ENCODE data around the gene MANBA.

Gene MANBA

DNA sequence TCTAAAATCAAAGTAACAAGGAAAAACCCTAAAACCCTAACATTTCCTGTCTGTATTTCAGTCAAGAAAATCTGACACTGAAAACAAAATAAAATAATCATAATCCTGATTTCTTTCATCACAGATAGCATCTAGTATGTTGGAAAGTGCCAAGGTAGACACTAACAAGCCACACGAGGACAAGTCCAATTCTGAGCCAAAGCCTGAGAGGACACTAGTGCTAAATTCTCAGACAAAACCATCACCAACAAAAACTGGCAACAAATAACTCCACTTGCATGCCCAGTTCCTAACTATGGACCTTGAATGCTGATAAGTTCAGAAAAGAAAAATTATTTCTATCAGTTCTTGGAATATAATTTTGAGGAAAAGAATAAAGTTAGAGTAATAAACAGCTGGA, 113.7 kb downstream of the MANBA start:
- ChIA-PET CTCF (interaction anchor here (2.9 kb wide), 1 partner anchor 11 kb away, joined by 11 read pairs; no protein-coding TSS in a partner anchor), POLR2A (no interaction called here)
- no peak for DNase-seq (ENCODE audit: extremely low spot score)
- TF ChIP-seq, protein P1, sequence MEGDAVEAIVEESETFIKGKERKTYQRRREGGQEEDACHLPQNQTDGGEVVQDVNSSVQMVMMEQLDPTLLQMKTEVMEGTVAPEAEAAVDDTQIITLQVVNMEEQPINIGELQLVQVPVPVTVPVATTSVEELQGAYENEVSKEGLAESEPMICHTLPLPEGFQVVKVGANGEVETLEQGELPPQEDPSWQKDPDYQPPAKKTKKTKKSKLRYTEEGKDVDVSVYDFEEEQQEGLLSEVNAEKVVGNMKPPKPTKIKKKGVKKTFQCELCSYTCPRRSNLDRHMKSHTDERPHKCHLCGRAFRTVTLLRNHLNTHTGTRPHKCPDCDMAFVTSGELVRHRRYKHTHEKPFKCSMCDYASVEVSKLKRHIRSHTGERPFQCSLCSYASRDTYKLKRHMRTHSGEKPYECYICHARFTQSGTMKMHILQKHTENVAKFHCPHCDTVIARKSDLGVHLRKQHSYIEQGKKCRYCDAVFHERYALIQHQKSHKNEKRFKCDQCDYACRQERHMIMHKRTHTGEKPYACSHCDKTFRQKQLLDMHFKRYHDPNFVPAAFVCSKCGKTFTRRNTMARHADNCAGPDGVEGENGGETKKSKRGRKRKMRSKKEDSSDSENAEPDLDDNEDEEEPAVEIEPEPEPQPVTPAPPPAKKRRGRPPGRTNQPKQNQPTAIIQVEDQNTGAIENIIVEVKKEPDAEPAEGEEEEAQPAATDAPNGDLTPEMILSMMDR (IDR thresholded peaks at IDR 0.05; ENCODE audit: control extremely low read depth, extremely low read depth, low read depth, missing control alignments) = no peak

DNA sequence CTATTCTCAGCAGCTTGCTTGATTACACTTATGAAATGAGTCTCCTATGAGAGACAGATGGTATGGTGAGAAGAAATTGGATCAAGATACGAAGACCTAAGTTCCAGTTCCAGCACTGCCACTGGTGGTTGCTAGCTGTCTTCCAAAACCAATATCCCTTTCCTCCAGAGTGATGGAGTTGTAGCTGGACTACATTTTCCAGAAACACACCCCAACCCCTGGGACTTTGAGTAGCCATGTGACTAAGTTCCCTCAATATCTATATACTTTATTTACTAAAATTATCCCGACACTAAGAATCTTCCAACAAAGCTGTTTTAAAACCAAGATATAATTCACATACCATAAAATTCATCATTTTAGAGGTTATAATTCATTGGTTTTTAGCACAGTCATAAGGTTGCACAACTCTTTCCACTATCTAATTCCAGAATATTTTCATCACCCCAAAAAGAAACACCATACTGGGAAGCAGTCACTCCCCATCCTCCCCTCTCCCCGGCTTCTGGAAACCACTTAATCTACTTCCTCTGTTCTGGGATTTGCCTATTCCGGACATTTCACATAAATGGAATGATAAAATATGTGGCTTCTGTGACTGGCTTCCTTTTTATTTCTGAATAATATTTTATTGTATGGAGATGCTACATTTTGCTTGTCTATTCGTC, 118.0 kb downstream of the MANBA start:
- no peak for DNase-seq (ENCODE audit: extremely low spot score)
- POLR2A ChIA-PET = no interaction called here
- CTCF ChIA-PET = interaction anchor here (1.2 to 1.7 kb wide), 2 partner anchors 9 kb away, joined by 4 to 5 read pairs; no protein-coding TSS in a partner anchor
- TF ChIP-seq, protein P1 (IDR thresholded peaks at IDR 0.05; ENCODE audit: control extremely low read depth, extremely low read depth, low read depth, missing control alignments) = no peak

DNA sequence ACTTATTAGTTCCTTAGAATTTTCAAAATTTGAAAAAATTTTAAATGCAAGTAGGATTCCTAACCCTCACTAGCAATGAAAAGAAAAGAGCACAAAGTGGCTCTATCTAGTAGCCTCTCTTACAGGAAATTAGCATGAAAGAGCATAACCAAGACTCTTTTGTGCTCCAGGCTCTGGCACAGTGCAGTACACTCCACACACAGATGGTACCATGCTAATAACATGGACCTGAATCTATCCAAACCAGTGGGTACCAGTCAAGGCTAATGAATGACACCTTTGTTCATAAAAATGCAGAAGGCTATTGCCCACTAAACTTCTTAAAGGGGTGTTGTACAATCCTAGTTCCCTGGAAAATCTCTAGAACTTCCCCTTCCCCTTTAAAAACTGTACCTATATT, 119.0 kb downstream of the MANBA start:
- DNase-seq (ENCODE audit: extremely low spot score) = no peak
- ChIA-PET CTCF (no interaction called here), POLR2A (no interaction called here)
- TF ChIP-seq, protein P1 (IDR thresholded peaks at IDR 0.05; ENCODE audit: control extremely low read depth, extremely low read depth, low read depth, missing control alignments) = no peak

DNA sequence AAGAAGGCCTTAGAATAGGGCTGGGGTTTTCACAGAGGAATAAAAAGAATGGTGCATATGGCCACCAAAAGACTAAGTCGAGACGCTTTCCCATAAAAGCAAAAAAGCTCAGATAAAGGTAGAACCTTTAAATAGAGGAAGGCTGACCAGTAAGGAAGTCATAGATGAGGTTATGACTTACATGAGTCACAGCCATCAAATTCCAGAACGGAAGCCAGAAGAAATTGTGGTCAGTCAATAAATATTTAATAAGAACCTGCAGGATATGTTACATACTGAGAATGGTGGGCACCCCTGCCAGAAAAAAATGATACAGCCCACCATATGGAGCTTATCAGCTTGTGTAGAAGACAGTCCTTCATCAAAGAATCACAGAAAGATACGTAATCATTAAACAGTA, 120.1 kb downstream of the MANBA start:
- no peak for DNase-seq (ENCODE audit: extremely low spot score)
- TF ChIP-seq, protein P1 (IDR thresholded peaks at IDR 0.05; ENCODE audit: control extremely low read depth, extremely low read depth, low read depth, missing control alignments) = no peak
- ChIA-PET CTCF (interaction anchor here (1.4 to 2.1 kb wide), 2 partner anchors 9 to 14 kb away, joined by 4 read pairs; no protein-coding TSS in a partner anchor), POLR2A (no interaction called here)

DNA sequence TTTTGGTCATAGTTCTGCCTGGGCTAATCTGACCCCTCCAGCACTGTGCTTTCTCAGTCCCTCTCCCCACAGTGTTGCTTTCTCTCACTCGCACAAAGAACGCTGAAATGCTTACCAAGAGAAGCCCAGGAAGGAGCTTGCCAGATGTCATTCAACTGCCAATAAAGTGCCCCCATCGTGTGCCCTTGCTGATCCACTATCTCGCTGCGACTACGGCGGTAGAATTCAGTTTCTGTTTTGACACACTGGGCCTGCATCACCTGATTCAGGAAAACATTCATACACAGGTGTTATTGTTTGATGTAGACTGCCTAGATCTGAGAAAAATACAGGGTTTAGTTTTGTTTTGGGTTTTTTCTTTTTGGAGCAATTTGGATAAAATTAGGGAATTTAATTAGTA, 121.2 kb downstream of the MANBA start:
- ChIA-PET CTCF (interaction anchor here (2.1 kb wide), 1 partner anchor 10 kb away, joined by 4 read pairs; no protein-coding TSS in a partner anchor), POLR2A (no interaction called here)
- DNase-seq (ENCODE audit: extremely low spot score) = no peak
- TF ChIP-seq, protein P1 (IDR thresholded peaks at IDR 0.05; ENCODE audit: control extremely low read depth, extremely low read depth, low read depth, missing control alignments) = no peak

DNA sequence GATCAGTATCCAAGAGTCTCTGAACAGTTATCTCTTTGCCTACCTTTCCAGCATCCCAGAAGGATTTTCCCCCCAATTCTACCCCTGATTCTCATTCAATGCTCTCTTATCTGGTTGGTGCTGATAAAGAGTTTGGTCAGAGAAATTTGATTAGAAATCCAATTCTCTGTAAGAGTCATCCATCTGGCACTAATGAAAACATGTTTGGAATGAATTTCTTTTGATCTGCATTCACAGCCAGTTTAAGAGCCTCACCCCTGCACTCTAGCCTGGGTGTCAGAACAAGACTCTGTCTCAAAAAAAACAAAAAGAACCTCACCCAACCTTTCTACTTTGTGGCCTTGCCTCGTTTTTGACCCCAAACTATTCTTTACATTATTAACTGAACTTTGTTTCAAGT, 122.1 kb downstream of the MANBA start:
- DNase-seq (ENCODE audit: extremely low spot score) = no peak
- TF ChIP-seq, protein P1 (IDR thresholded peaks at IDR 0.05; ENCODE audit: control extremely low read depth, extremely low read depth, low read depth, missing control alignments) = no peak
- ChIA-PET CTCF (interaction anchor here (1.0 to 2.1 kb wide), 3 partner anchors 11 to 23 kb away, joined by 3 to 4 read pairs (median 3); no protein-coding TSS in a partner anchor), POLR2A (no interaction called here)

Measured in GM10248 (cell line).